ENCODE measurements around the gene PROP1.
"Not testable (repeated sequence)": the region's sequence is repeated elsewhere in the genome, so short reads cannot be mapped to it uniquely, and the experiment has no call there.

PROP1 gene

DNA sequence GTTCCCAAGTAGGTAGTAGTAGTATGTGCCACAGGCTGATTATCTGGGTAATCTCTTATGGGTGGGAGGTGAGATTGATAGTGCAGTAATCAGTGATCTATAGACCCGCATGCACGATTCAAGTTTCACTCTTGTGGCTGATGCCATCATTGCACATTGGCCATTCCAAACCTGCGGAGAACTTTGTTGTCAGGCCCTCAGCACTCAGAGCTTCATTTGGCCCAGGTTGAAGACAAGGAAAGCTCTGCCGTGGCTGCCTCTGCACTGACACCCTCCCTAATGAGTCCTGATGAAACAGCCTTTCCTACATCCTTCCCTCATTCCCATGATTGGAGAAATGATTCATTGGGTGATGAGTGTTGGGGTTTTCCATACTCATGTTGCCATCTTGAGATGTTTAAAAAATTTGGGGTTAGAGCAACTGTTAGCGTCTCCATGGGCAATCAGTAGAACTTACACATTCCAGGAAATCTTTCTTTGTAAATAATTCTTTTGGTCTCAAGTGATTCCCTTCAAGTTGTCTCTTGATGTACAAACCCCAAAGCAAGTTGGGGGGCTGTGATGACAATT is 22.9 kb downstream of the PROP1 start:
- Histone ChIP-seq H3K4me2 (ENCODE audit: insufficient read depth, low read length) (no peak overlapping the region), H3K79me2 (ENCODE audit: insufficient read depth, low read length) (no peaks in the 10 kb centered on the region), H3K27me3 (ENCODE audit: insufficient read depth, low read length, poor library complexity) (no peaks in the 10 kb centered on the region), H2AFZ (ENCODE audit: low read depth, low read length) (no peak overlapping the region), H3K36me3 (ENCODE audit: insufficient read depth, low read length) (no peaks in the 10 kb centered on the region), H3K4me3 (ENCODE audit: low read depth in 1 of 2, low read length in 2 of 2) (no peak overlapping the region), H3K27ac (ENCODE audit: low read length) (no peak overlapping the region), H3K9ac (ENCODE audit: low read depth, low read length) (no peak overlapping the region), H3K4me1 (ENCODE audit: insufficient read depth, low read length) (no peaks in the 10 kb centered on the region), H4K20me1 (ENCODE audit: insufficient read depth, low read length) (no peaks in the 10 kb centered on the region), H3K9me3 (ENCODE audit: insufficient read depth, low read length, severe bottlenecking) (no peaks in the 10 kb centered on the region)
- TF ChIP-seq EZH2 (IDR thresholded peaks at IDR 0.05; ENCODE audit: borderline replicate concordance, low read depth, low read length, severe bottlenecking), result no peak
- TF ChIP-seq, protein P1, sequence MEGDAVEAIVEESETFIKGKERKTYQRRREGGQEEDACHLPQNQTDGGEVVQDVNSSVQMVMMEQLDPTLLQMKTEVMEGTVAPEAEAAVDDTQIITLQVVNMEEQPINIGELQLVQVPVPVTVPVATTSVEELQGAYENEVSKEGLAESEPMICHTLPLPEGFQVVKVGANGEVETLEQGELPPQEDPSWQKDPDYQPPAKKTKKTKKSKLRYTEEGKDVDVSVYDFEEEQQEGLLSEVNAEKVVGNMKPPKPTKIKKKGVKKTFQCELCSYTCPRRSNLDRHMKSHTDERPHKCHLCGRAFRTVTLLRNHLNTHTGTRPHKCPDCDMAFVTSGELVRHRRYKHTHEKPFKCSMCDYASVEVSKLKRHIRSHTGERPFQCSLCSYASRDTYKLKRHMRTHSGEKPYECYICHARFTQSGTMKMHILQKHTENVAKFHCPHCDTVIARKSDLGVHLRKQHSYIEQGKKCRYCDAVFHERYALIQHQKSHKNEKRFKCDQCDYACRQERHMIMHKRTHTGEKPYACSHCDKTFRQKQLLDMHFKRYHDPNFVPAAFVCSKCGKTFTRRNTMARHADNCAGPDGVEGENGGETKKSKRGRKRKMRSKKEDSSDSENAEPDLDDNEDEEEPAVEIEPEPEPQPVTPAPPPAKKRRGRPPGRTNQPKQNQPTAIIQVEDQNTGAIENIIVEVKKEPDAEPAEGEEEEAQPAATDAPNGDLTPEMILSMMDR (IDR thresholded peaks at IDR 0.05; ENCODE audit: borderline replicate concordance, extremely low read depth, low read length, poor library complexity, severe bottlenecking), result no peak
- DNase-seq, result no peak
- ATAC-seq (ENCODE audit: insufficient read depth, low read depth), result no peak

DNA sequence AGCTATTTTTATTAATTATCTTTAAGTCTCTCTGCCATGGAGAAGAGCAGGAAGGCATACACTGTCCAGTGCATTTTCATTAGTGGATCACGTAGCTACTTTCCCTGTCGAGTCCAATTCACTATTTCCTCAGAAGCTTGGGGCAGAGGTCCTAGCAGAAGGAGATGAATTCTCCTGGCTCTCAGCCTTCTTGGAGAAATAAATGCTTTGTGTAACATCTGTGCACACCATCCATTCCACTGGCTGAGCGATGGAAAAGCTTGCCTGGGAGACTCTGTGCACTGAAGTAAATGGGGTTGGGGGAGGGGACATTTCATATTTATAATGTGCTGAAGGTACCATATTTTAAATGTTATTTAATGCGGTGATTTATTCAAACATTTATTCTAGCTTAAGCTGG is 23.4 kb downstream of the PROP1 start:
- Histone ChIP-seq H4K20me1 (ENCODE audit: insufficient read depth, low read length) (no peaks in the 10 kb centered on the region), H3K4me3 (ENCODE audit: low read depth in 1 of 2, low read length in 2 of 2) (no peak overlapping the region), H2AFZ (ENCODE audit: low read depth, low read length) (no peak overlapping the region), H3K4me2 (ENCODE audit: insufficient read depth, low read length) (no peak overlapping the region), H3K9ac (ENCODE audit: low read depth, low read length) (no peak overlapping the region), H3K4me1 (ENCODE audit: insufficient read depth, low read length) (no peaks in the 10 kb centered on the region), H3K9me3 (ENCODE audit: insufficient read depth, low read length, severe bottlenecking) (no peaks in the 10 kb centered on the region), H3K36me3 (ENCODE audit: insufficient read depth, low read length) (no peaks in the 10 kb centered on the region), H3K27me3 (ENCODE audit: insufficient read depth, low read length, poor library complexity) (no peaks in the 10 kb centered on the region), H3K27ac (ENCODE audit: low read length) (no peak overlapping the region), H3K79me2 (ENCODE audit: insufficient read depth, low read length) (no peaks in the 10 kb centered on the region)
- ATAC-seq (ENCODE audit: insufficient read depth, low read depth) (no peak), DNase-seq (no peak)
- TF ChIP-seq, protein P1 (IDR thresholded peaks at IDR 0.05; ENCODE audit: borderline replicate concordance, extremely low read depth, low read length, poor library complexity, severe bottlenecking), result no peak
- no peak for TF ChIP-seq EZH2 (IDR thresholded peaks at IDR 0.05; ENCODE audit: borderline replicate concordance, low read depth, low read length, severe bottlenecking)

DNA sequence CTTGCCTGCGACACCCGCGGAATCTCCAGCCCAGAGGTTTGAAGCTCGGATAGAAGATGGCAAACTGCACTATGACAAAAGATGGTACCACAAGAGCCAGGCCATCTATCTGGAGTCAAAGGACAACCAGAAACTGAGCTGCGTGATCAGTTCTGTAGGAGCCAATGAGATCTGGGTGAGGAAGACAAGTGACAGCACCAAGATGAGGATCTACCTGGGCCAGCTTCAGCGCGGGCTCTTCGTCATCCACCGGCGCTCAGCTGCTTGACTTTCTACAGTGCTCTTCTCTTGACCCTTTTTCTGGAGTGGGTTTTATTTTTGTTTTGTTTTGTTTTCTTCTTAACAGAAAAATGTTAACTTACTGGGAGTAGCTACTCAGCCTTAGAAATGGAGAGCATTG is 24.0 kb downstream of the PROP1 start:
- H4K20me1 ChIP-seq (ENCODE audit: insufficient read depth, low read length); H3K9me3 ChIP-seq (ENCODE audit: insufficient read depth, low read length, severe bottlenecking); H3K36me3 ChIP-seq (ENCODE audit: insufficient read depth, low read length); H3K27ac ChIP-seq (ENCODE audit: low read length); H2AFZ ChIP-seq (ENCODE audit: low read depth, low read length); H3K79me2 ChIP-seq (ENCODE audit: insufficient read depth, low read length); DNase-seq; H3K4me3 ChIP-seq (ENCODE audit: low read depth in 1 of 2, low read length in 2 of 2); H3K4me1 ChIP-seq (ENCODE audit: insufficient read depth, low read length); ATAC-seq (ENCODE audit: insufficient read depth, low read depth); H3K27me3 ChIP-seq (ENCODE audit: insufficient read depth, low read length, poor library complexity); H3K9ac ChIP-seq (ENCODE audit: low read depth, low read length); H3K4me2 ChIP-seq (ENCODE audit: insufficient read depth, low read length): not testable (repeated sequence)

DNA sequence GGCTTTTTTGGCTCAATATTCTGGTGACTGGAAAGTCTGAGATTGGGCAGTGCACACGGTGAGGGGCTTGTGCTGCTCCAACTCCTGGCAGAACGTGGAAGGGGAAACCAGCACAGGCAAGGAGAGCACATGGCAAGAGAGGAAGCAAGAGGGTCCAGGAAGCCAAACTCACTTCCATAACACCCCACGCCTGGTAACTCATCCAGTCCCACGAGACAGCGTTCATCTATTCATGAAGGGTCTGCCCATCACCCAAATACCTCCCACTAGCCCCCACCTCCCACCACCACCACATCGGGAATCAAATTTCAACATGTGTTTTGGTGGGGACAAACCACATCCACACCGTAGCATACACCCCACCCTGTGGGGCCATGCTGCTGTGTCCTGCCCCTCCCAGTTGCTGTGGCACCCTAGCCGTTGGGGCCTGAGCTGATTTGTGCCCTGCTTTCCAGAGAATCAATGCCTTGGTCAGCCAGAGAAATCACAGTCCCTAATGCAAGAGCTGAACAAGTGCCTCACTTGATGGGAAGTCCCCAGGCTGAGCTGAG is 27.3 kb downstream of the PROP1 start:
- Histone ChIP-seq H3K4me1 (ENCODE audit: insufficient read depth, low read length) (no peaks in the 10 kb centered on the region), H2AFZ (ENCODE audit: low read depth, low read length) (no peak overlapping the region), H3K9me3 (ENCODE audit: insufficient read depth, low read length, severe bottlenecking) (no peaks in the 10 kb centered on the region), H3K4me3 (ENCODE audit: low read depth in 1 of 2, low read length in 2 of 2) (no peak overlapping the region), H3K27ac (ENCODE audit: low read length) (no peak overlapping the region), H4K20me1 (ENCODE audit: insufficient read depth, low read length) (no peaks in the 10 kb centered on the region), H3K79me2 (ENCODE audit: insufficient read depth, low read length) (no peaks in the 10 kb centered on the region), H3K9ac (ENCODE audit: low read depth, low read length) (no peak overlapping the region), H3K36me3 (ENCODE audit: insufficient read depth, low read length) (no peaks in the 10 kb centered on the region), H3K4me2 (ENCODE audit: insufficient read depth, low read length) (no peak overlapping the region), H3K27me3 (ENCODE audit: insufficient read depth, low read length, poor library complexity) (no peaks in the 10 kb centered on the region)
- ATAC-seq (ENCODE audit: insufficient read depth, low read depth), result no peak
- TF ChIP-seq EZH2 (IDR thresholded peaks at IDR 0.05; ENCODE audit: borderline replicate concordance, low read depth, low read length, severe bottlenecking), result no peak
- TF ChIP-seq, protein P1 (IDR thresholded peaks at IDR 0.05; ENCODE audit: borderline replicate concordance, extremely low read depth, low read length, poor library complexity, severe bottlenecking), result no peak
- no peak for DNase-seq

Measured in DND-41 (cell line).